Activated CD4-positive, alpha-beta T cell treated with anti-CD3 and anti-CD28 coated beads, Interleukin-2, amount 50 U/mL, for 24 hours (primary cell): ENCODE measurements around the gene OR10Z1.

Experiments
- DNase-seq, 2 donors: peaks; one replicate each; pipeline ENCODE4 v3.0.0-alpha.2; 2020; ENCODE audit warnings: low read depth in 1 of 2, low spot score in 1 of 2

Gene OR10Z1

GRCh38 chr1:158604968-158605367 lies at the start of gene OR10Z1:
Gene OR10Z1 (plus strand): TSS chr1:158605268. CDS start chr1:158606439, 1,171 bp downstream.
- no peak for DNase-seq

DNA sequence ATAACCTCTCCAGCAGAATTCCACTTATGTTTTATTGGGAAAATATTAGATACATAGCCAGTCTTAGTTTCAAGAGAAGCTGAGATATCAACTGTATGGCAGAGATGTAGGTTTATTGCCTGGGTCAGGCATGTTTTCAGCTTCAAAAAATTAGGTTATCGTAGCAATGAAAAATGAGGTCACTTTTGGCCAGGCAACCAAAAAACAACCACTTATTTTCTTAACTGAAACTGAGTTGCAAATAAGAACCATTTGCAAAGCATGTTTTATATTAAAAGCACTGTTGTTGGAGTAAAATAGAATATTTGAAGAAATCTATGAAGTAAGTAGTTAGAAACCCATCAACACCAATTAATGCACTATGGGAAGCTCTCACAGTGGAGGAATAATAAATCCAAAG lies 45.4 kb upstream of the OR10Z1 start:
- no peak for DNase-seq

DNA sequence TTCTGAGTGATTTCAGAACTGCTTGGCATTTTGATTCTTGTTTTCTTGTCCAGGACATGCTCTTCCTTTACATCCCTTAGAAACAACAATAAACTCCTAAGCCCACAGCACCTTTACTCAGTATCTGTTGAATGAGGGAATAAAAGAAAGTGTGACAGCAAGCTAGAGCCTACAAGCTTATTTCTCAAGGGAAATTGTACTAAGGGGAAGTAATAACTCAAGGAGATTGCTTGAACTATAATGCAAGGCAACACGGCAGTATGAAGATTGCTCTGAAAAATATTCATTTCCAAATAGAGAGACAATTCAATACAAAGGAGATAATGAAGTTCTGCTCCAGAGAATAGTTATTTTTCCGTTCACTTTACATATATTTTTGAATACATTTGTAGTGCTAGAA lies 41.2 kb upstream of the OR10Z1 start:
- no peak for DNase-seq

- DNase-seq: no peak
Measured at GRCh38 chr1:158564608-158565007, 40.5 kb upstream of the OR10Z1 start.

DNA sequence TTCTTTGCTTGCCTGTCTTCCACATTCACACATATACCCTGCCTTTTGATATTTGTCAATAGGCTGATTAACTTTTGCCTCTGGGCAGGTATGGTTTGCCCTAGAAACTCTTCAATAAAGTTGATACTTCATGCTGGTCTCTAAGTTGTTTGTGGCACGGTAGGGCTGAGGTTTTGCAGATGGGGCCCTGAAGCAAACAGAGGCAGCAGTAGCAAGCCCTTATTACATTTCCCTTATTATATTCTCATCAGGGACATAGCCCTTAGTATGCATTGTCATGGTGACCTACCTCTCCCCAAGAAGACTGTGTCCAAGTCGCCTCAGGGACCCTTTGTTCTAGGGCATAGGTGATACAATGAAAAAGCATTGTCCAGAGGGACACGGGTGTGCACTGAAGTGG lies 34.6 kb upstream of the OR10Z1 start, which contains the start of gene OR6P1:
TSS of gene OR6P1 (minus strand) at position 101 of the 400 bp plus-strand sequence. CDS start 6,976 bp downstream, outside the sequence.
- no peak for DNase-seq

GRCh38 chr1:158572226-158572625 lies 32.8 kb upstream of the OR10Z1 start:
- DNase-seq: no peak

- no peak for DNase-seq
Measured at GRCh38 chr1:158577561-158577960, 27.5 kb upstream of the OR10Z1 start.

DNA sequence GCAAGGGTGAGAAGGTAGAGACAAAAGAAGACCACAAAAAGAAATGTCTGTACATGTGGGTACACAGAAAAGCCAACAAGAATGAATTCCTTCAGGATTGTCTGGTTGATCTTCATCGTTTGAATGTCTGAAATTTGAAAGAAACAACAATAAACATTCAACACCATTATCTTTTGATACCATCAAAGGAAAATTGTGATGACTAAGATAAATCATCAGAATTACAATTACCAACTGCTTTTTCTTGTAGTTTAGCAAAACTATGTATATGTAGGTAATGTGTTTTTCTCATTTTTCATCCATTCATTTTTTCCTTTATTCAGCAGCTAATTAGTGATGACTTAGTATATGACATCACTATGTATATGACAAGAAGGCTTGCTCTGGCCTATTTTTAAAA lies 25.3 kb upstream of the OR10Z1 start, which contains the start of gene OR10X1:
TSS of gene OR10X1 (minus strand) at position 167 of the 400 bp plus-strand sequence. CDS start at position 167, 0 bp downstream.
- DNase-seq: no peak

DNA sequence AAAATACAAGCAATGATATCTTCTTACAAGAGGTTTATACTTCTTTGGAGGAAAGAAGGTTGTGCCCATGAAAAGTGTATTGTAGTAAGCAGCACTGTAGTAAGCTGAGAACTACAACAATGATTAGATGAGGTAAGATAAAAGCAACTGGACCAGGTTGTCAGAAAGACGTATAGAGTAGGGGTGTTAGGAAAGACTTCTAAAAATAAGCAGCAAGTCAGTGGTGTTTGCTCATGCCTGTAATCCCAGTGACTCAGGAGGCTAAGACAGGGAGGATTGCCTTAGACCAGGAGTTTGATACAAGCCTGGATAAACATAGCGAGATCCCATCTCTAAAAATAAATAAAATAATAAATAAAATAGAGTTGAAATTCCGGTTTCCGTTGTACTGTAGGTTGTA lies 21.1 kb upstream of the OR10Z1 start:
- no peak for DNase-seq

GRCh38 chr1:158586942-158587341 lies 18.1 kb upstream of the OR10Z1 start:
- no peak for DNase-seq

DNA sequence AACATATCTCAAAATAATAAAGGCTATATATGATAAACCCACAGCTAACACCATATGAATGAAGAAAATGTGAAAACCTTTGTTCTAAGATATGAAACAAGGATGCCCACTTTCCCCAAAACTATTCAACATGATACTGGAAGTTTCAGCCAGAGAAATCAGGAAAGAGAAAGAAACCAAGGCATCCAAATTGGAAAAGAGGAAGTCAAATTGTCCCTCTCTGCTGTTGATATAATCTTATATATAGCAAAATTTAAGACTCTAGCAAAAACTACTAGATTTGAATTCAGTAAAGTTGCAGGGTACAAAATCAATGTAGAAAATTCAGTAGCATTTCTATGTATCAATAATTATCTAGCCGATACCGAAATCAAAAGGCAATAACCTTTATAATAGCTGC lies 4.3 kb upstream of the OR10Z1 start:
- DNase-seq: no peak

GRCh38 chr1:158607296-158607695 lies 2.2 kb downstream of the OR10Z1 start:
- no peak for DNase-seq

- no peak for DNase-seq
Measured at GRCh38 chr1:158611916-158612315, 6.8 kb downstream of the OR10Z1 start.

DNA sequence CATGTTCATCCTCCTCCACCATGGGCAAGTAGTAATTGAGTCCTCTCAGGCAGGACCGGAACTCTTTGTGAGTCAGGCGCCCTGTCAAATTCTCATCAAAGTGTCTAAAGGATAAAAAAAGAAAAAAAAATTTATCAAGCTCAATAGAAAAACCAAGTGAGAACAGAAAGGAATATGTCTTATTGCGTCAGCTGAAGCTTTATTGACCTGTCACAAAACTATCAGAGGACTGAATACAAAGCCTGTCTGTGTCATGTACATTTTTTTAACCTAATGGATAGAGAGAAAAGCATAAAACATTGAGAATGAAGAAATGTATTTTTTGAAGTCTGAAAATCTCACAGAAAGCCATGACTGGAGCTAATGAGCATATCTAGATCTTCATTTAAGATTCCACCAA lies 8.7 kb downstream of the OR10Z1 start:
- no peak for DNase-seq

DNA sequence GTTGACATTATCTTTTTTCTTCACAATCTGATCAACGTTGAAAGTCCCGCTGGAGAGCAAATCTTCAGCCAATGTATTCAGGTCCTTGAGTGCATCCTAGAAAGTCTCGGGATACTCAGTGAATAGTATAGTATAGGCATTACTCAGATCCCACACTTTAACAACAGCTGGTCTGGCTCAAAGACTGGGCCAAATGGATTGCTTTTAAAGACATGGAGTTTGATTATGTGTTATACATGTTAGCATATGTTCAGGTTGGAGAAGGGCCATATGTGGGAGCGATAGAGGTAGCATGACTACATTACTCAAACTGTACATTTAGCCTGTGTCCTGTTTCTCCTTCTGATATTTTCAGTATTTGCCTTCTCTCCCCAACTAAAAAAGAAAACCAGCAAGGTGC lies 33.1 kb downstream of the OR10Z1 start:
- no peak for DNase-seq

- no peak for DNase-seq
Measured at GRCh38 chr1:158638904-158639303, 33.8 kb downstream of the OR10Z1 start.

DNA sequence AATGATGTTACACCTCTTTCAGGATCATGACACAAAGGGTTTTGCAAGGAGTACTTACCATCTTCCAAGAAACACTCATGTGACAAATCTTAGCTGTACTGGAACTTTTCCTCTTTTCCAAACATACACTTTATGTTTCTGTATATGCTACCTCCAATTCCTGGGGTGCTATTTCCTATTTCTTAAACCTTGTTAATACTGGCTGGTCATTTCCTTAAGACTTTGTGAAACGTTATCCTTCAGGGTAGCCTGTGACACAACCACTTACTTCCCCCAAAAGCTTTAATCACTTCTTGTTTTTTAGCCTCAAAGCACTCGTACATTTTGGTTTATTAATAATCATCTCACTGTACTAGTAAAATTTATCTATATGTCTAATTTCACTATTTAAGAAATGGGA lies 39.4 kb downstream of the OR10Z1 start:
- DNase-seq: no peak

GRCh38 chr1:158646465-158646864 lies 41.4 kb downstream of the OR10Z1 start:
- DNase-seq: no peak

DNA sequence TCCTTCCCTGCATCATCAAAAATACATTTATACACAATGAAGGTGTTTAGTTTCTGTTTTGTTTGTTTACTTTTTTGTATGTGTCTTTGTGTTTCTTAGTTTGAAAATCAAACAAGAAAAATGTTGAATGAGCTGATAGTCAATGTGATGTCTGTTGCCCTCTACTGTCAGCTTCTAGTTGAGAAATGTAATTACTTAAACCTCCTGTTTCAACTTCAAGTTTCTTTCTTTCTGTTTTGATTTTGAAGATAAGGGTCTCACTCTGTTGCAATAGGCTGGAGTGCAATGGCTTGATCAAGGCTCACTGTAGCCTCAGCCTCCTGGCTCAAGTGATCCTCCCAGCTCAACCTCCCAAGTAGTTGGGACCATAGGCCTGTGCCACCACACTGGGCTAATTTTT lies 44.0 kb downstream of the OR10Z1 start:
- DNase-seq: no peak

GRCh38 chr1:158652721-158653334 lies 47.8 kb downstream of the OR10Z1 start:
- no peak for DNase-seq

GRCh38 chr1:158654086-158654485 lies 49.0 kb downstream of the OR10Z1 start:
- DNase-seq: no peak

DNA sequence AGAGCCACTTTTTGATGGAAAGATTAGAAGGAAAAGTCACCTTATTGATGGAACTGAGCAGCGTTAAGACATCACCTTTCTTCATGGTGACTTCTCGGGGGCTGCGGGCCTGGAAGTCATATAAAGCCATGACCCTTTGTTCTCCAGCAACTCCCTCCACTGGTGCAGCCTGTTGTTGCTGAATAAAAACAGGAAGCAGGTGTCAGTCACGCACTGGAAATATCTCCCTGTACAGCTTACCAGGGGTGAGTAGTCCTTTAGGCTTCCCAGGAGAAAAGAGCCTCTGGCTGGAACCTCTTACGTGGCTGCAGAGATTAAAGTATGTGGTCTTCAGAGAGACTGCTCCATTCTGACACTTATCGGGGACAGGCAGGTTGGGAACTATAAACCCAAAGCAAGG lies 49.5 kb downstream of the OR10Z1 start:
- no peak for DNase-seq
